CD4-positive, alpha-beta T cell treated with Interleukin-15 for 4 hours (primary cell): ENCODE data around the gene SCLY.
A peak's percentile ranks its signal among the peaks of the same experiment; 100 is the strongest.

Experiments used
- DNase-seq: peaks from one replicate; pipeline ENCODE4 v3.0.0-alpha.2; 2020; ENCODE audit warnings: low spot score

The SCLY gene

DNA sequence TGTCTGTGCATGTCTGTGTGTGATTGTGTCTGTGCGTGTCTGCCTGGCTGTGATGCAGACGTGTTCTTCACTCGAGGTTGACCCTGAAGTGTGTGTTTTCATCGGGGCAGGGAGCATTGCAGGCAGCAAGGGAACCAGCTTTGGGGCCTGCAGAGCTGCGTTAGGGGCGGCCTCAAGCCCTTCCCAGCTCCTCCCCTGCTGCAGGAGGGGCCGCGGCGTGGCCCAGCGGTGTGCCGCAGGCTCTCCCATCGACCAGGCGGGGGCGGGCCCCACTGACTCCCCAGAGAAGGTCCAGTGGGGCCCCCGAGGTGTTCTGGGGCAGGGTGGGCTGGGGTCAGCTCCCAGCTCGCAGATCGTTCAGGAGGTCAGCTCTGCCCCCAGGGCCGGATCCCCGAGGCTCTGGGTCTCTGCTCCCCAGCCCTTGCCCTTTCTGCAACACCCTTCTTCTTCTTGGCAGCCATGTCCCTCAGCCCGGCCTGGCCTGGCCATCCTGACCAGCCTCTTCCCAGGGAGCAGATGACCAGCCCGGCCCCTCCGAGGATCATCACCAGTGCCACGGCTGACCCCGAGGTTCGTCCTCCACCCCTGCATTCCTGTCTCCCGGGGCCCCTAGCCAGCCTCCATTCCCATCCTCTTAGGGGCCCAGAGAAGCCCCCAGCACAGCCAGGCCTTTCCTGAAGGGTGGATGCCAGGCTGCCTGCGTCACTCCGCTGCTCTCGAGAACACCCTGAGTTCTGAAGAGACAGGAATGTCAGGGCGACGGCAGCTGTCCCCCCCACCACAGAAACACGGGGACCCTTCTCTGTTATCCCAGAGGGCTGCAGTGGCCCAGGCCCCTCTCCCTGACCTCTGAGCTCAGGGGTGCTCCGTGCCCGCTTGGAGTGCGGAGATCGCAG, 66.6 kb downstream of the SCLY start:
- no peak for DNase-seq

GRCh38 chr2:238128061-238128440, 67.2 kb downstream of the SCLY start:
- DNase-seq: no peak

DNA sequence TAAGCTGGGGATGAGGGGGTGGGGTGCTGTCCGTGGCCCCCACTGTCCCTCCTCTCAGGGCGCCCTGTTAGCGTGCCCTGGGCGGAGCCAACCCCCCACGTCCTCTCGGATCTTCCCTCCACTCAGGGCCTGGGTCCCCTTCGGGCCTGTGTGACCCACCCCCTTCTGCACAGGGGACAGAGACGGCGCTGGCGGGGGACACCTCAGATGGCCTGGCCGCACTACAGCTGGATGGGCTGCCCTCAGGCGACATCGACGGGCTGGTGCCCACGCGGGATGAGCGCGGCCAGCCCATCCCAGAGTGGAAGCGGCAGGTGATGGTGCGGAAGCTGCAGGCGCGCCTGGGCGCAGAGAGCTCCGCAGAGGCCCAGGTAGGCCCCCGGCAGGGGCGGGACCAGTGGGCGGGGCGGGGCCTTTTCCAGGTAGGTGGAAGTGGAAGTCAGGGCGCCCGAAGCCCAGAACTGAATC, 67.8 kb downstream of the SCLY start:
- DNase-seq: no peak

DNA sequence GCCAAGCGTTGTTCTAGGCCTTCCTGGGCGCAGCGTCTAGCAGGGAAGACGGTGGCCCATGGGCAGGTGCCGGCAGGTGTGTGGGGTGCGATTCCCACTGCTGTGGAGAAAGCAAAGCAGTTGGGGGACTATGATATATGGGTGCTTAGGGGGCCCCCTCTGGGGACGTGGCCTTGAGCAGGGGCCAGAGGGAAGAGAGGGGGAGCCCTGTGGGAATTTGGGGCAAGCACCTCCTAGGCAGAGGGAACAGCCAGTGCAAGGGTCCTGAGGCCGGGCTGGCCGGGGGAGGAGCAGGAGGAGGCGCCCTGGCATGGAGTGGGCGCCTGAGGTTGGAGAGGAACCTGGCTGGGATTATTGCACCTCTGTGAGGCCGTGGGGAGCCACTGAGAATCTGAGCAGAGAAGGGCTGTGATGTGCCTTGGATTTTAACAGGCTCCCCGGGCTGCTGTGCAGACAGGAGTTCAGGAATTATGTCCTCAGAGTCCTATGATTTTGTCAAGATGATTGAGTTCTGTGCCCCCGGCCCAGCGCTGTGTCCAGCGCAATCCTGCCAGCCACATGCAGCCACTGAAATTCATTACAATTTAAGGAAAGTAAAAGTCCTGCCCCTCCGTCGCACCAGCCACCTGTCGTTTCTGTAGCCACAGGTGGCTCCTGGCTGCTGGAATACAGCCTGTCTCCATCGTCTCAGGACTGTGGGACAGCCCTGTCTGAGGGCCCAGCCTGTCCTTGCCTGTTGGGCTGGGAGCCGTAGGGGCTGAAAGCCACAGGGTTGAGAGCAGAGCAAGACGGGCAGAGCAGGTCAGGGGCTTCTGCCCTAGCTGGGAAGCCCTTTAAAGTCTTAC, 68.6 kb downstream of the SCLY start:
- no peak for DNase-seq

GRCh38 chr2:238130111-238130695, 69.4 kb downstream of the SCLY start:
- no peak for DNase-seq

DNA sequence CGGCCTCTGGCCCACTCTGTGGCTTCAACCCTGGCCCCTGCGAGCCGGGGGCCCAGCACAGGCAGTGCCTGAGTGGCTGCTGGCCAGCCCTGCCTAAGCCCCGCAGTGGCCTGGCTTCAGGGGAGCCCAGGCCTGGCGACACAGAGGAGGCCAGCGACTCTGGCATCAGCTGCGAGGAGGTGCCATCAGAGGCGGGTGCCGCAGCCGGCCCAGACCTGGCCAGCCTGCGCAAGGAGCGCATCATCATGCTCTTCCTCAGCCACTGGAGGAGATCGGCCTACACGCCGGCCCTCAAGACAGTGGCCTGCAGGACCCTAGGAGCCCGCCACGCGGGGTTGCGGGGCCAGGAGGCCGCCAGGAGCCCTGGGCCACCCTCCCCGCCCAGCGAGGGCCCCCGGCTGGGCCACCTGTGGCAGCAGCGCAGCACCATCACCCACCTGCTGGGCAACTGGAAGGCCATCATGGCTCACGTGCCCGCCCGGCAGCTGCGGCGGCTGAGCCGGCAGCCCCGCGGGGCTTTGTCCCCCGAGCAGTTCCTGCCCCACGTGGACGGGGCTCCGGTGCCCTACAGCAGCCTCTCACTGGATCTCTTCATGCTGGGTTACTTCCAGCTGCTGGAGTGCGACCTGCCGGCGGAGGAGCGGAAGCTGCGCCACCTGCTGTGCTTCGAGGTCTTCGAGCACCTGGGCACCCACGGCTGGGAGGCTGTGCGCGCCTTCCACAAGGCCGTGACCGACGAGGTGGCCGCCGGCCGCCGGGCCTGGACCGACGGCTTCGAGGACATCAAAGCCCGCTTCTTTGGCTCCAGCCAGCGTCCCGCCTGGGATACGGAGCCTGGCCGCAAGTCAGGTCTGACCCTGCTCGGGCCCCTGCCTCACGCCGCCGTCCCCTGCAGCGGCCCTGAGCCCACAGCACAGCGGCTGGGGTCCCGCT, 70.2 kb downstream of the SCLY start:
- DNase-seq: no peak

- DNase-seq: no peak
Measured at GRCh38 chr2:238131761-238132462, 71.1 kb downstream of the SCLY start.

GRCh38 chr2:238132463-238133450, 72.0 kb downstream of the SCLY start:
- no peak for DNase-seq

- DNase-seq: no peak
Measured at GRCh38 chr2:238133499-238134392, 72.9 kb downstream of the SCLY start.

DNA sequence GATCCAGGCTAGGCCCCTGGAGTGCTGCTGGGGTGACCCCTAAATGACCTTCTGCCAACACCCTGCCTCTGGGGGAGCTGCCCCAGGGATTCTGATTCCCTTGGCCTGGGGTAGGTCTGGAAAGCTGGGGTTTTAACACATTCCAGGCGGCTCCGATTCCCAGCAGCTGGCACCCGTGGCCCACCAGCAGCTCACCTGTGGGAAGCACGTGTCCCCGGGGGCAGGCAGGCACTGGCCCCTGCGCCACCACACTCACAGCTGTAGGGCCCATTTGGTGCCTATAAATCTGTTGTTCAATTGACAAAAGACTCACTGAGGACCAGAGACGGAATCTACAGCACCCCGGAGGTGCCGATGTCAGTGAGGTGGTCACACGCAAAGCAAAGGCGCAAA, 73.6 kb downstream of the SCLY start:
- no peak for DNase-seq

DNA sequence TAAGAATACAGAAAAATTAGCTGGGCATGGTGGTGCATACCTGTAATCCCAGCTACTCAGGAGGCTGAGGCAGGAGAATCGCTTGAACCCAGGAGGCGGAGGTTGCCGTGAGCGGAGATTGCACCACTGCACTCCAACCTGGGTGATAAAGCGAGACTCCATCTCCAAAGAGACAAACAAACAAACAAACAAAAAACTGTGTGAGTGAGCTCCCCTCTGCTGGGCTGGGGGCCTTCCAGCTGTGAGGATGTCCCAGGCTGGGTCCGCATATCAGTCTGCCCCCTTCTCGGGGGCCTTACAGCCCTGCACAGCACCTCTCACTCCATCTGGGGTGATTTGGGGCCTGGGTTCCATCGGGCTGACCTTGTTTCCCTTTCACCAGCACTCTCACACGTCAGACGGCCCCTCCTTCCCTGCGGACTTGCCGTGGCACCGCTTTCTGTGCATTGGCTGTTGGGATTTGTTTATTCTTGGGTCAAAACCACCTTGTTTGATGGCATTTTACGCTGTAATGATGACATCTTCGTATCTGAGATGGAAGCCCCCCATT, 74.9 kb downstream of the SCLY start:
- no peak for DNase-seq

DNA sequence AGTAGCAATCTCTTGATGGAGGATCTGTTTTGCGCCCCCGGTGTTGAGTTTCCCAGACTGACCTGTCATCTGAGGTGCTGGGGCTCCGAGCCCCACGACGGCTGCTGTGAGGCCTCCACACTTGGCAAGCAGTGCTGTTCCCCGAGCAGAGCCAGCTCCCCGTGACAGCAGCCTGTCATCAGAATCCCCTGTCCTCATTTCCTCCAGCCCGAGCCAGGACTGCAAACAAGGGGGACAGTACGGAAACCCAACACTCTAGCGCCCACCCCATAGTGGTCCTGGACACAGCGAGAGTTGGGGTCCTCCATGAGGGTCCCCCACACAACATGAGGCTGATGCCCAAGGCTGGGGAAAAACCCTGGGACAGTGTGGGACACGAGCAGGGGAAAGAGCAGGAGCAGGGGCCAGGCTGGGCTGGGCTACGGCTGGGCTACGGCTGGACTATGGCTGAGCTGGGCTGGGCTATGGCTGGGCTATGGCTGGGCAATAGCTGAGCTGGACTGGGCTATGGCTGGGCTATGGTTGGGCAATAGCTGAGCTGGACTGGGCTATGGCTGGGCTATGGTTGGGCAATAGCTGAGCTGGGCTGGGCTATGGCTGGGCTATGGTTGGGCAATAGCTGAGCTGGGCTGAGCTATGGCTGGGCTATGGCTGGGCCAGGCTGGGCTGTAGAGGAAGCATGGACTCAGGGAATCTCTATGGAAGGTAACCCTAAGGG, 76.2 kb downstream of the SCLY start:
- no peak for DNase-seq

DNA sequence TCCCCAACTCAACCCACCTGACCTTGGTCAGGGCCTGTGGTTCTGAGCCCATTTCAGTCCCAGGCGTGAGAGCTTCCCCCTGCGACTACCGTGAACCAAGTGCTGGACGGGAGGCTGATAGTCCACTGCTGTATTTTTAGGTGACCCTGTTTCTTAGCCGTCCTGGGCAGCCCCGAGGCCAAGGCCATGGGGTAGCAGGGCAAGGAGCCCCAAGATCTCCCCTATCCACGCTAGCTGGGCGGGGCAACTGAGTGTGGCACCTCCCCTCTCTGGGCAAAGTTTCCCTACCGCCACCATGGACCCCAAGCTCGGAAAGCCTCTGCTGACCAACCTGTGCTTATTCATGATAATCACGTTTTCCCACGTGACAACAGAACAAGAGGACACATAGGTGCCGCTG, 77.1 kb downstream of the SCLY start:
- no peak for DNase-seq

DNA sequence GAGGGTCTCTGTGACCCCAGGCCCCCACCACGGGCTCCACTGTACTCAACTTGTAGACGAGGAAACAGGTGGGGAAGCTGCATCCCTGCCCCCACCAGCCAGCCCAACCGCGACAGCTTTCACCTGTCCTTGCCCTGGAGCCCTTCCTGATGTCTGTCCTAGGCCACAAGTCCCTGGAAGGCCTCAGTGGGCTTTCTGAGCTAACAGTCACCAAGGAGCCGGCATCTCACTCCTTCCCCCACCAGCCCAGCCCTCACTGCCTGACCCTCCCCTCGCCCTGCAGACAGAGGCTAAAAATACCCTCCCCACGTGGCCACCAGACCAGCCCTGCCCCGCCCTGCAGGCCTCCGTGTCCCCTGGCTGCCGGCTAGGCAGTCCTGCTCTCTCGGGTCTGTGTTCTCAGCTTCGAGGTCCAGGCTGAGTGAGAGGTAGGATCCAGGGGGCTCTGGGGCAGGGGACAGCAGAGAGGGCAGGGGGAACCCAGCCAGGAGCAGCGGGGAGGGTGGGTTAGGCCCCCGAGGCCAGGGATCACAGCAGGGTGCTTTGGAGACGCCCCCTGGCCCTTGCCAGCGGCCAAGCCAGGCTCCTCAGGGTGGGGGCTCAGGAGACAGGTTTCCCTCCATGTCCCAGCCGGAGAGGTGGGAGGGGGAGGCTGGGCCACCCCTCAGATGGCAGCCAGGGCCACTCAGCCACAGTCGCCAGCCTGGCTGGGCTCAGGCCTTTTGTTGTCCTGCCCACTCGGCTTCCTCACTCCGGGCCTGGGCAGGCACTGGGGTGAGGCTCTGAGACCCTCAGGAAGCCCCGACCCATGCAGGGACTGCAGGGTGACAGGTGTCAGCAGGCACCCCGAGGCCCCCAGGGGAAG, 77.8 kb downstream of the SCLY start, which contains the start of gene KLHL30:
Gene KLHL30, plus strand, starts transcription at position 338 of the 865 bp plus-strand sequence. CDS start 2,087 bp downstream, outside the sequence.
- no peak for DNase-seq

GRCh38 chr2:238139196-238140039, 78.6 kb downstream of the SCLY start:
- peak; percentile 21 for DNase-seq

GRCh38 chr2:238140040-238140439, 79.2 kb downstream of the SCLY start:
- DNase-seq: no peak
